ENCODE data around the gene DNAJC5G.
"Not testable (repeated sequence)": the region's sequence is repeated elsewhere in the genome, so short reads cannot be mapped to it uniquely, and the experiment has no call there.

Gene DNAJC5G

DNA sequence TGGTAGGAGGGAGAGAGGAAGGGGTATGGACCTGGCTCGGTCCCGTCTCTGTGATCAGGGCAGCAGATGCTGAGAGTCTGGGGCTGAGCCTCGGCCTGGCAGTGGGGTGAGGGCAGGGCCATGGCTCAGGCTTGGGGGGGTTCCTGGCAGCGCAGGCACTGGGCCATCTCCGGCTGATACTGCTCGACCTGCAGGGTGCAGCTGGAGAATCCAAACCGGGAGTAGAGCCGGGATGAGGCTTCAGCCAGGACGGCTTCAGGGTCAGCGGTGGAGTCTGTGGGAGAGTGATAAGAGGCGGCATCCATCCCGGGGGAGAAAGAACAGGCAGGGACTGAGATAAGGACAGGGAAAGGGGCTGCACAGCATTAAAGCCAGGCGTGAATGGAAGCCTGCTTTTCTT lies 20.0 kb upstream of the DNAJC5G start:
- DNase-seq (ENCODE audit: low read depth): no peak

DNA sequence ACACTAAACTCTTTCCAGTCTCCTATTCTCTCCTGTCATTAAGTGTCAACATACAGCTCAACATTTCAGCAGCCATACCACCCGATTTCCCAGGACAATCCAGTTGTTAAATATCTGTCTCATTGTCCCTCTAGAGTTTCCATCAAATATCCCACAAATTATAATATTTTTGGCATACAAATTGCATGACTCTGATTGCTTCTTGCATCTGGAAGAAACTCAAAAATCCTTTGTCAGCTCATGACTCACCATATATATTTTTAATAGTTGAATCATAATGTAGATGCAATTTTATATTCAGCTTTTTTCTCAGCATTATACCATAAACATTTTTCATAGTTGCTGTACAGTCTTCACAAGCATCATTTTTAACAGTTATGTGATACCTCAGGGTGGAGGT lies 19.6 kb upstream of the DNAJC5G start:
- DNase-seq (ENCODE audit: low read depth): no peak

GRCh38 chr2:27256855-27257454 lies 18.3 kb upstream of the DNAJC5G start:
- DNase-seq (ENCODE audit: low read depth): no peak

DNA sequence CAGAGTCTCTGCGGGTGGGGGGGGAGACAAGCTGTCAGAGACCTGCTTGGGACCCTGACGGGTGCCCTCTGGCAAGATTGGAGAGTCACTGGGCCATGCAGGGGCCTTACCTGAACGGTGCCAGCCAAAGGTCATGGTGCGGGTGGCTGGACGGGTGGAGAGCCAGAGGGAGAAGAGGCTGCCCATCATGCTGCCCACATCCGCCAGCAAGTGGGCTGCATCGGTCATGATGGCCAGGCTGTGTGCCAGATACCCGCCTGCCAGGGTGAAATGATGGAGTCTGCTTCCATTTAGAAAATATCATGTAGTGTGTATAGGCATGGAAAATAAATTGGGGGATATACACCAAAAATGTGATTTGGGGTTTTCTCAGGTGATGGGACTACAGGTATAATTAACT lies 17.2 kb upstream of the DNAJC5G start:
- no peak for DNase-seq (ENCODE audit: low read depth)

- DNase-seq (ENCODE audit: low read depth): no peak
Observed at GRCh38 chr2:27261241-27261925, 13.8 kb upstream of the DNAJC5G start.

DNA sequence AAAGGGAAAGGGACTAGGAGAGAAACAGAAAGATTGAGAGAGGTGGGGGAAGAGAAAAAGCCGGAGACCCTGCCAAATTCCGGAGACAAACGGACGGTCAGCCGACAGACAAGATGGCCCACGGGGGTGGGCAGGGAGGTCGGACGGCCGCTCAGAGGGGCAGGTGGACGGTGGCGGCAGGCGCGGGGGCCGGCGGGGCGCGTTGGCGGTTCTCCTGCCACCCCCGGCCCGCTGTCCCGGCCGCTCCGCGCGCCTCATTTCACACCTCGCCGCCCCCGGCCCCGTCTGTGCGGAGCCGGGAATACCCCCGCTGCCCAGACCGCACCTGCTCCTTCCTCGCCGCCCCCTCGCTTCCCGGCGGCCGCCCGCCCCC lies 13.3 kb upstream of the DNAJC5G start:
- DNase-seq (ENCODE audit: low read depth): no peak

- DNase-seq (ENCODE audit: low read depth): peak; percentile 58
Observed at GRCh38 chr2:27262379-27263286, 12.6 kb upstream of the DNAJC5G start, which contains the start of gene SLC30A3. TSS of gene SLC30A3 (minus strand) at chr2:27263047. CDS start at chr2:27262906, 141 bp downstream.

DNA sequence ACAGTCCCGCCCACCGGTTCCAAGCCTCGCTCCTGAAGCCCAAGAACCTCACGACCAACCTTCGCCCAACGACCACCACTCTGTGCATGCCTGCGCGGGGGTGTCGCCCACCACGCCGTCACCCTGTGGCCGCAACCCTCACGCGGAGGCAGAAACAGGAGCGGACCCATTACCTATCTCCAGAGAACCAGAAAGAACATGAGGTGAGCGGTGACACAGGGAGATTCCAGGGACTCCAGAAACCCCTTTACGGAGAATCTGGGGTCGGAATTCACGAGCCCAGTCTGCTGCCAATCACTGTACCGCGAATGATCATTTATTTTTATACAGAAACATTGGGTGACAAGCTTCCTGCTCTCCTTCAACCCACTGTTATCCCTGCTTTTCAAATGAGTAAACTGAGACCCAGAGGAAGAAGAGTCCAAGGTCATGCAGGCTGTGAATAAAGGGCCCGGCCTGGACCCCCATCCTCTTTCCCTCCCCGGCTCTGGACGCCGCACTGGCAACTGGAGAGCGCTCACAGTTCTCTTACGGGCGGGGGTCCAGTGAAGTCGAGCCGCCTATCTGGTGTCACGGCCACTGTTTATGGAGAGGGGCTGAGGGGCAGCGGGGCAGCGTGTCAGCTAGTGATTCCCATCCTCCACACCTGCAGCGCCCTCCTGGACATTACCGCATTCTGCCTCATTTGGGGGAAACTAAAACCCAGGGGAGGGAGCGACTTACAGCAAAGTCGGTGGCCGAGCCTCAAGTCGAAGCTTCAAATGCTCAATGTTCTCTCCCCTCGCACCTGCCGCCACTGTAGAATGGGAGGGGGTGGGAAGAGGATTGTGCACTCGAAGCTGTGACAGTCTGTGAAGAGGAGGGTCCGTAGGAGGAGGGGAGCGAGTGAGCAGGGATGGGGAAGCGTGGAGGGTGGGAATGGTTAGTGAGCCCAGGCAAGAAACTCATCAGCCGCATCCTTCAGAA lies 11.7 kb upstream of the DNAJC5G start:
- DNase-seq (ENCODE audit: low read depth): no peak

DNA sequence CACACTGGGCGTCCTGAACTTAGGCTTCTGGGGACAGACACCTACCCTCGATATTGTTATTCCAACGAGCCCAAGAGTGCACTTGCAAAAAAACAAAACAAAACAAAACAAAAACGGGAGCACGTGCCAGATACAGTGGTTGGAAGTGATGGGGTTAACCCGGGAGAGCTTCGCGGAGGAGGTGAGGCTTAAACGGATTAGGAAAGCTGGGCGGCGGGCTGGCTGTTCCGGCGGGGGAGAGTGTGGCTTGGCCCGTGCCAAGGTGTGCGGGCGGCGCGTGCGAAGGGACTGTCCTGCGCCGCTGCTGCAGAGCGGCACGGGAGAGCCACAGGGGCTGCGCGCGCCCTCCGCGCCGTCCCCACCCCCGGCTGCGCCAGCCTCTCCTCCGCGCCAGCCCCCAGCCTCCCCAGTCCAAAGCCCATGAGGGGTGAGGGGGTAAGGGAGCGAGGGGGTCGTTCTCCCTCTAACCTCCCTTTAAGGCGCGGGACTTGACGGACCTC lies 10.9 kb upstream of the DNAJC5G start:
- no peak for DNase-seq (ENCODE audit: low read depth)

DNA sequence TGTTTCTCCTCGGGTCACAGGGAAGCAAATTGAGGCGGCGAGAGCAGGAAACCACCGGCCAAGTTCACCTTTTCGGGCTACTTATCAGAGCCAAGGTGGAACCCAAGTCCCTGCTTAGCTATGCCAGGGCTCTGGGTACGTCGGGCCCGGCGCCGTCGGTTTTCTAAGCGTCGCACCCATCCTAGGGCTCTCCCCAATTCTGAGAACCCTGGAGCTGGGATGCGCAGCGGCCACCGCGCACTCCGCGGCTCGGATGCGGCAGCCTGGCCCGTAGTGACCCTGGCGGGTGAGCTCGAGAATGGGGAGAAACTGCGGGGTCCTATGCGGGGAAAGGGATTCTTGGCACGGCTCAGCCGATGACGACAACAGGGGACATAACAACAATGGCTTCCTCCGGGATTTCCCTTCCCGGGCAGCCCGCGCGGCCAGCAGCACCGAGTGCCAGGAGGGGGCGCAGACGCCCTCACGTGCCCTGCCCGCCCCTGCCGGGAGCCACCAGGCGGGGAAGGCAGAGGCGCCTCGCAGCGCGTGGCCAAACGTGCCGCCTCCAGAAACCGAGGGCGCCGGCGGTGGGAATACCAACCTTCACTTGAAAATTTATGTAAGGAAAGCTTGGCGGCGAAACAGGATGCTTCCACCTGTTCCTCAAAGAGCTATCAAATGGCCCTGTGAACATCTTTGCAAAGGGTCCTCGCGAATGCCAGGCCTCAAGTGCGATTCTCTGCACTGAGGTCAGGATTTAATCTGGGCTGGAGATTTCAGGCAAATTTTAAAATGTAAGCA lies 10.3 kb upstream of the DNAJC5G start:
- peak; percentile 44 for DNase-seq (ENCODE audit: low read depth)

GRCh38 chr2:27265536-27265870 lies 9.7 kb upstream of the DNAJC5G start:
- DNase-seq (ENCODE audit: low read depth): no peak

GRCh38 chr2:27268296-27268695 lies 6.9 kb upstream of the DNAJC5G start:
- DNase-seq (ENCODE audit: low read depth): not testable (repeated sequence)

GRCh38 chr2:27270131-27270530 lies 5.1 kb upstream of the DNAJC5G start:
- DNase-seq (ENCODE audit: low read depth): no peak

DNA sequence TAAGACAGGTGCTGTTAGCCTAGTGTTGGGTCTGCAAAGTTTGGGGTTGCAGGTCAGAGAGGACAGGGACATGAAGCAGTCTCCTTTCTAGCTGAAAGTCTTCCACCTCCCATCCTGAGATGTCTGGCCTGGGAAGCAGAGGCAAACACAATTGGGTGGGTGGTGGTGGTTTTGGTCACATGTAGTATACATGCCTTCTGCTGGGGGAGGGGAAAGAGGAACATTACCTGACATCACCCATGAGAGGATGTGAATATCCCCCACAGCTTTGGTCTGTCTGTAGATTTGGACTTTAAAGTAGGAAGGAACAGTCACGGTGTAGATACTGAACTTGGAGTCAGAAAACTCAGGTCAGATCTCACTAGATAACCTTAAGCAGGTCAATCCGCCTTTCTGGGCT lies 4.6 kb upstream of the DNAJC5G start:
- no peak for DNase-seq (ENCODE audit: low read depth)

- no peak for DNase-seq (ENCODE audit: low read depth)
Observed at GRCh38 chr2:27271631-27272340, 3.4 kb upstream of the DNAJC5G start.

- not testable (repeated sequence) for DNase-seq (ENCODE audit: low read depth)
Observed at GRCh38 chr2:27272537-27273522, 2.4 kb upstream of the DNAJC5G start.

DNA sequence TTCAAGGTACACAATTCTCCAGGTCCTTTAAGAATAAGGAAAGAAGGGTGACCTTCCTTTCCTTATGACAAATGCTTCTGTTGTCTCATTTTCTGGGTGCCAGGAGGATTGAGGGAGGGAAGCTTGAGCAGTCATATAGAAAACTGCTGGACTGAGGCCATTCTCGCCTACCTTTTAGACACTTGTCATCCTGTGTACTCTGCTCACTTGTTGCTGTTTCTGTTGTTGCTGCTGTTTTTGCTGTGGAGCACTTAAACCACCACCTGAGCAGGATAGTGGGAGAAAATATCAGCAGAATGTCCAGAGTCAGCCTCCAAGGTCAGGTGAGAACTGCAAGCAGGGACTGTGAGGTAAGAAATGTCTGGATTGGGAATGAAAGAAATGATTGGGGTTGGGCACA lies 2.8 kb downstream of the DNAJC5G start:
- DNase-seq (ENCODE audit: low read depth): no peak

DNA sequence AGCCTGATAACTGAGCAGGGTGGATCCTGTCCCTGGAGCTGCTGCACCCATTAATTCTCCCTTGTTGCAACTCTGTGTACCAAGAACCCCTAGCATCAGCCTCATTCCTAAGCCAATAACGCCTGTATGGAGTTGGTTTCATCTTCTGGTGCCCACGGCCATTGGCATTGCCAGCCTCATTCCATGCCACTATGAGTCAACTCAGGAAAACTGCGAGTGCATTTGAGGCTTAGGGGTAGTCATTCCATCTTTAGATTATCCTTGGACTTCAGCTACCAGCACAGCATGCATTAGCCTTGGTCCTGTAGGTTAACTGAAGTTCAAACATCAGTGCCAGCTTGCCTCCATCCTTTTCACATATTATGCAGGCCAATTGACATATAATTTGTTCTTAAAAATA lies 5.6 kb downstream of the DNAJC5G start:
- no peak for DNase-seq (ENCODE audit: low read depth)

- DNase-seq (ENCODE audit: low read depth): no peak
Observed at GRCh38 chr2:27281442-27281841, 6.2 kb downstream of the DNAJC5G start.

Measured in stimulated activated CD8-positive, alpha-beta memory T cell treated with anti-CD3 and anti-CD28 coated beads, Interleukin-4, amount 100 ng/mL, for 24 hours (primary cell).